Measurements from ENCODE around the gene RHCG.

Gene RHCG

DNA sequence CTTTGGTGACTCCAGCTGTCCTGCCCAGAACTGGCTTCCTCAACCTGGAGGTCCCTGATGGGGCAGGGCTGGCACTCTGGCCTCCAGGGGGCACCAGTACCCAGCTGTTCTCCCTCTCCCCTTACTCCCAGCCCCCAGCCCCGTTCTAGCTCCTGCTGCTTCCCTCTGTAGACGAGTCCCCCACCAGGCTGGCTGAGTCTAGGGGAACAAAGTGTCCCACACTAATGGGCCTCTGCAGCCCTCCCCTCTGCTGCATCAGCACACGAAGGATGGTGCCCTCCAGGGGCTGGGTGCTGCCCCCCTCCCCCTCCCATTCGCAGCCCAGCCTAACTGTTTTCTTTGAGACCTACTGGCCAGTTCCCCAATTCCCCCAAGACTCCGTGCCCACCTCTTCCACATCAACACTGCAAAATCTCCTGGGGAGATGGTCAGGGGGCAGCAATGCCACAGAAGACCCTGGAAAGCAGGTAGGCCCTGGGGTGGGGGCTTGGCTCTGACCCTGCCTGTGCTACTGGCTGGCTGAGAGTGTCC lies 4.2 kb downstream of the RHCG start:
- H3K9ac ChIP-seq (ENCODE audit: low read length) = no peak overlapping the region
- peaks cover 66% of the 10 kb centered on the region for H3K27me3 ChIP-seq (ENCODE audit: control insufficient read depth, insufficient read depth, low read length)

DNA sequence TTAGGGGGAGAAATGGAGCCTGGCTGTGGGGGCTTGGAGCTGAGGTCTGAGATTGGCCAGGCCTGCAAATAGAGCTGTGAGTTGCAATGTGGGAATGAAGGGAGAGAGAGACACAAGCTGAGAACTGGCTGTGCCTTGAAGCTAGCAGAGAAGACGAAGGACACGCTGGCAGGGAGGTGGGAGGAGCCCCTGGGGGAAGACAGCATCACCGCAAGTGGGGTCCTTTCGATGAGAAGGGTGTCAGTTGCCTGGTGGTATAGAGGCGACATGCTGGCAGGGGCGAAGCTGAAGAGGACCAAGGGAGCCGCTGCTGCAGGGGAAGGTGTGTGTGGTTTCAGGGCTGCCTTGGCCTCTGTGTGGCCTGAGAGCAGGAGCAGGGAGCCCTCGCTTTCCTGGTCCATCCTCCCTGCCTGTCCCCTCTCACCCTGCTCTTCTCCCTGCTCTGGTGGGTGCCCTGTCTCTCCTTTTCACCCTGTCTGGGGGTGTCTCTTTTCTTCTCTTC lies 5.5 kb downstream of the RHCG start:
- Histone ChIP-seq H3K9ac (ENCODE audit: low read length) (no peak overlapping the region), H3K36me3 (ENCODE audit: control insufficient read depth, insufficient read depth, low read length) (no peaks in the 10 kb centered on the region), H3K27me3 (ENCODE audit: control insufficient read depth, insufficient read depth, low read length) (peaks cover 65% of the 10 kb centered on the region), H3K9me3 (ENCODE audit: control insufficient read depth, insufficient read depth, low read depth, low read length) (no peaks in the 10 kb centered on the region), H3K27ac (ENCODE audit: low read depth, low read length) (no peak overlapping the region), H3K4me1 (ENCODE audit: control insufficient read depth, insufficient read depth, low read length) (peaks cover 6% of the 10 kb centered on the region; the same call in 1 of the 2 replicates), H3K4me3 (ENCODE audit: low read depth, low read length) (no peak overlapping the region)

More for the DNA sequence above, 4.2 kb downstream of the RHCG start:
- 0 out of 2 replicates have a peak, but pooled peaks cover 3% of the 10 kb centered on the region for H3K4me1 ChIP-seq (ENCODE audit: control insufficient read depth, insufficient read depth, low read length)
- H3K36me3 ChIP-seq (ENCODE audit: control insufficient read depth, insufficient read depth, low read length) = no peaks in the 10 kb centered on the region
- no peaks in the 10 kb centered on the region for H3K9me3 ChIP-seq (ENCODE audit: control insufficient read depth, insufficient read depth, low read depth, low read length)
- H3K27ac ChIP-seq (ENCODE audit: low read depth, low read length) = no peak overlapping the region
- H3K4me3 ChIP-seq (ENCODE audit: low read depth, low read length) = no peak overlapping the region

DNA sequence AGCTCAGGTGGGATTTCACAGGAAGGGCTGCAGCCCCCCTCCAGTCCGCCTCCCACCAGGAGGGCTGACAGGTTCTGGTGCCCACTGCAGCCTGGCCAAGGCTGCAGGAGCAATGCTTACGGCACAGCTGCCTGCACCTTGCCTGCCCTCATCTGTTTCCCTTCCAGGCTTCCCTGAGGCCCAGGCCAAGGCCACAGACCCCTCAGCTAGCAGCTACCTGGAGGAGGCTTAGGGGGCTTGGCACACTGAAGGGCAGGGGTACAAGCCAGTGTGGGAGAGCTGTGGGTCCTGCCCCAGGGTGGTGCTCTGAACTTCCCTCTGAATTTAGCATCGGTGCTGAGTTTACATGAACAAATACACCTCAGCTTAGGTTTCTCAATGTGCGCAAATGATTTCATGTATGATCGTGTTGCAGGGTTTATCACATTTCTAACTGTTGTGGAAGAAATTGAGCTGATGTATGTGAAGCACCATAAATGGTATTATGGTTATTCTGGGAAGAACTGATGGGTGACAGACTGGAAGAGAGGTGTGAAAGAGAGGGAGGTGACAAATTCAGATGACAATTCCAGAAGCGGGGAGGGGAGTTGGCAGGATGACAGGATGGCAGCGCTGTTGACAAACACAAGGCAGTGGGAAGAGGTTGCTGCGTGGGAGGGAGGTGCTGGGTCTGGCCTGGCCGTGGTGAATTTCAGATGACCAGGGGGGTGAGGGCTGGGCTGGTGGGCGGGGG lies 6.1 kb downstream of the RHCG start:
- Histone ChIP-seq H3K4me3 (ENCODE audit: low read depth, low read length) (no peak overlapping the region), H3K4me1 (ENCODE audit: control insufficient read depth, insufficient read depth, low read length) (peaks cover 6% of the 10 kb centered on the region; the same call in 1 of the 2 replicates), H3K27me3 (ENCODE audit: control insufficient read depth, insufficient read depth, low read length) (peaks cover 64% of the 10 kb centered on the region), H3K9ac (ENCODE audit: low read length) (no peak overlapping the region), H3K9me3 (ENCODE audit: control insufficient read depth, insufficient read depth, low read depth, low read length) (no peaks in the 10 kb centered on the region), H3K36me3 (ENCODE audit: control insufficient read depth, insufficient read depth, low read length) (no peaks in the 10 kb centered on the region), H3K27ac (ENCODE audit: low read depth, low read length) (no peak overlapping the region)

DNA sequence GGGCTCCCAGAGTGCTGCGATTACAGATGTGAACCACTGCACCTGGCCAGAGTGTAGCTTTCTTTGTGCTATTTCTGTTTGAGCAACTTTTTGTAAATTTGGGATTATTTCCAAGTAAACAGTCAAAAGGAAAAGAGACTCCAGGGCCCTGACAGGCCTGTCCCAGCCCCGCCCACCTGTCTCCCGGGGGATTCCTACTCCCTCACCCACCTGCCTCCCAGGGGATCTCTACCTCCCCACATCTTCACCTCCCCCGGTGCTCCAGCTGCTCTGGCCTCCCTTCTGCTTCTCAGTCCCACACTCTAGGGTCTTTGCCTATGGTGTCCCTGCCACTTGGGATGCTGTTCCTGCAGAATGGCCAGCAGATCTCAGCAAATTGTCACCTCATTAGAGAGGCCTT lies 7.0 kb downstream of the RHCG start:
- Histone ChIP-seq H3K4me3 (ENCODE audit: low read depth, low read length) (no peak overlapping the region), H3K9ac (ENCODE audit: low read length) (no peak overlapping the region), H3K27me3 (ENCODE audit: control insufficient read depth, insufficient read depth, low read length) (peaks cover 61% of the 10 kb centered on the region), H3K27ac (ENCODE audit: low read depth, low read length) (no peak overlapping the region), H3K4me1 (ENCODE audit: control insufficient read depth, insufficient read depth, low read length) (peaks cover 6% of the 10 kb centered on the region; the same call in 1 of the 2 replicates), H3K36me3 (ENCODE audit: control insufficient read depth, insufficient read depth, low read length) (no peaks in the 10 kb centered on the region), H3K9me3 (ENCODE audit: control insufficient read depth, insufficient read depth, low read depth, low read length) (no peaks in the 10 kb centered on the region)

DNA sequence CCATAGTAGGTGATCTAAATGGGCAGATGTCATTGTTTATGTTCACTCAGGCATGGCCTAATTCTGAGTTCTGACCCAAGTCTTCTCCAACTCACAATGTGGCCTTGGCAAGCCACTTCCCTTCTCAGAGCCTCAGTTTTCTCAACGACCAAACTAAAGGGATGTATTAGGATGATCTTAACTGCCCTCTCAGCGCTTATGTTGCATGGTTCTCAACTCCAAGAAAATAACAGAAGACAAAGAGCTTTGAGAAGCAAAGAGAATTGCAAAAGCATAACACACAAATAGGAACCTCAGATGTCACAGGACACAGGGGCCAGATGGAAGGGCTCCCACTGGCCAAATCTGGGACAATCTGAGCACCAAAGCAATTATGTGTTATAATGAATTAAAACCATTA lies 8.6 kb downstream of the RHCG start:
- Histone ChIP-seq H3K9ac (ENCODE audit: low read length) (no peak overlapping the region), H3K4me1 (ENCODE audit: control insufficient read depth, insufficient read depth, low read length) (peaks cover 6% of the 10 kb centered on the region; the same call in 1 of the 2 replicates), H3K4me3 (ENCODE audit: low read depth, low read length) (no peak overlapping the region), H3K36me3 (ENCODE audit: control insufficient read depth, insufficient read depth, low read length) (no peaks in the 10 kb centered on the region), H3K27ac (ENCODE audit: low read depth, low read length) (no peak overlapping the region), H3K27me3 (ENCODE audit: control insufficient read depth, insufficient read depth, low read length) (peaks cover 59% of the 10 kb centered on the region), H3K9me3 (ENCODE audit: control insufficient read depth, insufficient read depth, low read depth, low read length) (no peaks in the 10 kb centered on the region)

DNA sequence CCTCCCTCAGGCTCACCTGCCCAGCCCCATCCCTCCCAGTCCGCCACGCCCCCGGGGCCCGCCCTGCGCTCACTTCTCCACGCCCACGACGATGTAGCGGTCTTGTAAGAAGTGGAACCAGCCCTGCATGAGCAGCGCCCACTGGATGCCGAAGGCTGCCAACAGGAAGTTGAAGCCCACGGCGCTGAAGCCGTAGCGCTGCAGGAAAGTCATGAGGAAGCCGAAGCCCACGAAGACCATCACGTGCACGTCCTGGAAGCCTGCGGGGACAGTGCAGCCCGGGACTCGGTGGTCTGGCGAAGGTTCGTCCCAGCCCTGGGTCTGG lies 9.7 kb downstream of the RHCG start:
- peaks cover 2% of the 10 kb centered on the region; the same call in 1 of the 2 replicates for H3K4me1 ChIP-seq (ENCODE audit: control insufficient read depth, insufficient read depth, low read length)
- H3K4me3 ChIP-seq (ENCODE audit: low read depth, low read length) = no peak overlapping the region
- H3K9me3 ChIP-seq (ENCODE audit: control insufficient read depth, insufficient read depth, low read depth, low read length) = no peaks in the 10 kb centered on the region
- peaks cover 61% of the 10 kb centered on the region for H3K27me3 ChIP-seq (ENCODE audit: control insufficient read depth, insufficient read depth, low read length)
- H3K27ac ChIP-seq (ENCODE audit: low read depth, low read length) = no peak overlapping the region
- no peak overlapping the region for H3K9ac ChIP-seq (ENCODE audit: low read length)
- H3K36me3 ChIP-seq (ENCODE audit: control insufficient read depth, insufficient read depth, low read length) = no peaks in the 10 kb centered on the region

DNA sequence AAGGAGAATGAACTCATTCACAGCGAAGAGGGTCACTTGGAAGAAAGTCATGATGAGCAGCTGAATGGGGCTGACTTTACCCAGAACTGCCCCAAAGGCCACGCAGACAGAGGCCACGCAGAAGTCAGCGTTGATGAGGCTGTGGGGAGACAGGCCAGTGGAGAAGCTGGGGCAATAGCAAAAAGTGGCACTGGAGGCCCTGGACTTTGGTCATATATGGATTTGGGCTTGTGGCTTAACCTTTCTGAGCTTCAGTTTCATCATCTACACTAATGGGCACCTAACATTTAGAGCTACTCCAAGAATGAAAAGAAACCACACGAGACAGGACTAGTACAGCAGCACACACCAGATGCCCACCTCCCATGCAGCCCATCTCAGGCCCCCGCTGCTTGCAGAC lies 13.3 kb downstream of the RHCG start:
- no peak overlapping the region for H3K27ac ChIP-seq (ENCODE audit: low read depth, low read length)
- H3K9ac ChIP-seq (ENCODE audit: low read length) = no peak overlapping the region
- H3K36me3 ChIP-seq (ENCODE audit: control insufficient read depth, insufficient read depth, low read length) = no peaks in the 10 kb centered on the region
- peaks cover 2% of the 10 kb centered on the region; the same call in 1 of the 2 replicates for H3K4me1 ChIP-seq (ENCODE audit: control insufficient read depth, insufficient read depth, low read length)
- H3K27me3 ChIP-seq (ENCODE audit: control insufficient read depth, insufficient read depth, low read length) = peaks cover 81% of the 10 kb centered on the region
- H3K9me3 ChIP-seq (ENCODE audit: control insufficient read depth, insufficient read depth, low read depth, low read length) = no peaks in the 10 kb centered on the region
- H3K4me3 ChIP-seq (ENCODE audit: low read depth, low read length) = no peak overlapping the region

DNA sequence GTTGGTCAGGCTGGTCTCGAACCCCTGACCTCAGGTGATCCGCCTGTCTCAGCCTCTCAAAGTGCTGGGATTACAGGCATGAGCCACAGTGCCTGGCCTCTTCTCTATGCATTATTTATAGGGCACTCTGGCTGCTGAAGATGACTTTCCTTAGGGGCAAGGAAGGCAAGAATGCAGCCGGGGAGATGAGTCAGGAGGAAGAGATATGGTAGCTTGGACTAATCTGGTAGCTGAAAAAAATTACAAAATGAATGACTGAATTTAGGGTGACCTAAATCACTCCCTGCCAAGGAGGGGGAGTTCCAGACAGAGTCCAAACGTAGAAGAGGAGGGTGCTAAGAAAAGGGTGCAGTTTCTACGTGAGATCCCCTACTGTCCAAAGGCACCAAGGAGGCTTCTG lies 14.2 kb downstream of the RHCG start:
- Histone ChIP-seq H3K4me1 (ENCODE audit: control insufficient read depth, insufficient read depth, low read length) (peaks cover 2% of the 10 kb centered on the region; the same call in 1 of the 2 replicates), H3K9ac (ENCODE audit: low read length) (no peak overlapping the region), H3K27ac (ENCODE audit: low read depth, low read length) (no peak overlapping the region), H3K9me3 (ENCODE audit: control insufficient read depth, insufficient read depth, low read depth, low read length) (no peaks in the 10 kb centered on the region), H3K36me3 (ENCODE audit: control insufficient read depth, insufficient read depth, low read length) (no peaks in the 10 kb centered on the region), H3K4me3 (ENCODE audit: low read depth, low read length) (no peak overlapping the region), H3K27me3 (ENCODE audit: control insufficient read depth, insufficient read depth, low read length) (peaks cover 81% of the 10 kb centered on the region)

DNA sequence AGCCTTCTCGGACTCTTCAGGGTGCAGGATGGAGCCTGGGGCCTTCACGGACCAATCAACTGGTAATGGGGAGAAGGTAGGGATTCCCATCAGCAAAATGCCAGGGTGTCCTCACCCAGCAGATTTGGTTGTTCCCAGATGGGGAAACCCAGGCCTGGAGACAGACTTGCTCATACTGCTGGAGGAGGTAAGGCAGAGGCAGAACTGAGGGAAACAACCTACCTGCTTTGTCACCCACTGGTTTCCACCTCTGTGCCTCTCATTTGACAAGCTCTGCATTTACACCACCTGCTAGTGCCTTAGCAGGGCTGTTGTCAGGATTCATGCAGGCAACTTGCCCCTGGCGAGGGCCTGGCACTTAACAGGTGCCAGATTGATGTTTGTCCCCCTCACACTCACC lies 15.9 kb downstream of the RHCG start:
- Histone ChIP-seq H3K4me3 (ENCODE audit: low read depth, low read length) (no peak overlapping the region), H3K9me3 (ENCODE audit: control insufficient read depth, insufficient read depth, low read depth, low read length) (no peaks in the 10 kb centered on the region), H3K27me3 (ENCODE audit: control insufficient read depth, insufficient read depth, low read length) (peaks cover 82% of the 10 kb centered on the region), H3K9ac (ENCODE audit: low read length) (no peak overlapping the region), H3K4me1 (ENCODE audit: control insufficient read depth, insufficient read depth, low read length) (no peaks in the 10 kb centered on the region), H3K36me3 (ENCODE audit: control insufficient read depth, insufficient read depth, low read length) (no peaks in the 10 kb centered on the region), H3K27ac (ENCODE audit: low read depth, low read length) (no peak overlapping the region)

DNA sequence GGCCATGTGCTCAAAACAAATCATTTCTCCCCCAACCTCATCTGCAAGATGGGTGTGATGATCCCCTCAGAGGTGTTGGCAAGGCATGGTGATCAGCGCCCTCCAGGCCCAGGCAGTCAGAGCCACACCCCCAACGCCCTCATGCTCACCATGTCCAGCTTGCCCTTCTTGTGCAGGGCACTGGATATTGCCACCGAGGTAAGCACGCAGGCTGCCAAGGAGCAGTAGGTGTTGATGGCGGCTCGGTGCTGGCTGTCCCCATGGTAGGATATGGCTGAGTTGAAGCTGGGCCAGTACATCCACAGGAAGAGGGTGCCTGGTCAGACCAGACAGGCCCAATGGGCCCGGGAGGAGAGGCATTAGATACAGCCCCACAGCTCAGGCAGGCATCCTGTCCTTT lies 17.2 kb downstream of the RHCG start:
- Histone ChIP-seq H3K4me3 (ENCODE audit: low read depth, low read length) (no peak overlapping the region), H3K27me3 (ENCODE audit: control insufficient read depth, insufficient read depth, low read length) (peaks cover 85% of the 10 kb centered on the region), H3K36me3 (ENCODE audit: control insufficient read depth, insufficient read depth, low read length) (no peaks in the 10 kb centered on the region), H3K4me1 (ENCODE audit: control insufficient read depth, insufficient read depth, low read length) (no peaks in the 10 kb centered on the region), H3K9me3 (ENCODE audit: control insufficient read depth, insufficient read depth, low read depth, low read length) (no peaks in the 10 kb centered on the region), H3K27ac (ENCODE audit: low read depth, low read length) (no peak overlapping the region), H3K9ac (ENCODE audit: low read length) (no peak overlapping the region)

DNA sequence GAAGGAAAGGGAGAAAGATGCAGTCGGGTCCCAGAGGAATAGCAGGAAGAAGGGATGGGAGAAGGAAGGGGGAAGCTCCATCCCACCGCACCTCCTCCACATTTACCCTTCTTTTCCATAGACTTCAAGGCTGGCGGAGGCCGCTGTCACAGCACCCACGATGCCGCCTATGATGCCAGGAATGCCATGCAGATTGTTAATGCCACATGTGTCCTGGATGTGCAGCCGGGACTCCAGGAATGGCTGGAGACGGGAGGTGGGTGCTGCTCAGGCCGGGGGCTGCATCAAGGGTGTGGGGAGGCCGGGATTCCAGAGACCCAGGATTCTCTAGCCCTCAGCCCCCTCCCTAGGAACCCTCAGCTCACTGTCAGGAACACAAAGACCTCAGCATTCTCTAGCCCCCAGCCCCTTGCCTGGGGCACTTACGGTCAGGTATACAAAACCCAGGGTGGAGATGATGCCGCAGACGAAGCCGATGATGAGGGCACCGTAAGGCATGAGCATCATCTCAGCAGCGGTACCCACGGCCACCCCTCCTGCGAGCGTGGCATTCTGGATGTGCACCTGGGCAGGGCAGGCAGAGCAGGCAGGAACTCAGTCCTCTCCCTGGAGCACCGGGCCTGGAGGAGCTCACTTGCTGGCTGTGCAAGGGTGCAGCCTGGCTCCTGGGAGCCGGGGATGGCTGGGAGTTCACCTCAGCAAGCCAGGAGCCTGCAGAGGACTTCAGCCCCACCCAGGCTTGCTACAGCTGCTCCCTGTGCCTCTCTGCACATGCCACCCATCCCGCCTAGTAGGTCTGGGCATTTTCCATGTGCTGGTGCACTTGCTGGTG lies 18.8 kb downstream of the RHCG start:
- no peaks in the 10 kb centered on the region for H3K4me1 ChIP-seq (ENCODE audit: control insufficient read depth, insufficient read depth, low read length)
- no peak overlapping the region for H3K4me3 ChIP-seq (ENCODE audit: low read depth, low read length)
- peaks cover 74% of the 10 kb centered on the region for H3K27me3 ChIP-seq (ENCODE audit: control insufficient read depth, insufficient read depth, low read length)
- no peak overlapping the region for H3K27ac ChIP-seq (ENCODE audit: low read depth, low read length)
- H3K9me3 ChIP-seq (ENCODE audit: control insufficient read depth, insufficient read depth, low read depth, low read length) = no peaks in the 10 kb centered on the region
- H3K36me3 ChIP-seq (ENCODE audit: control insufficient read depth, insufficient read depth, low read length) = no peaks in the 10 kb centered on the region
- no peak overlapping the region for H3K9ac ChIP-seq (ENCODE audit: low read length)

Measured in HUES6 (cell line).